GM18519 (cell line): Measurements from ENCODE around the gene ITPR3.

Experiments
- ATAC-seq: cut with Tn5 transposase; IDR thresholded peaks from one replicate; pipeline ENCODE4 v1.9.1; 2021; ENCODE audit warnings: mild to moderate bottlenecking, moderate library complexity; ENCODE audit not compliant: unreplicated experiment, low FRiP score

Gene ITPR3

DNA sequence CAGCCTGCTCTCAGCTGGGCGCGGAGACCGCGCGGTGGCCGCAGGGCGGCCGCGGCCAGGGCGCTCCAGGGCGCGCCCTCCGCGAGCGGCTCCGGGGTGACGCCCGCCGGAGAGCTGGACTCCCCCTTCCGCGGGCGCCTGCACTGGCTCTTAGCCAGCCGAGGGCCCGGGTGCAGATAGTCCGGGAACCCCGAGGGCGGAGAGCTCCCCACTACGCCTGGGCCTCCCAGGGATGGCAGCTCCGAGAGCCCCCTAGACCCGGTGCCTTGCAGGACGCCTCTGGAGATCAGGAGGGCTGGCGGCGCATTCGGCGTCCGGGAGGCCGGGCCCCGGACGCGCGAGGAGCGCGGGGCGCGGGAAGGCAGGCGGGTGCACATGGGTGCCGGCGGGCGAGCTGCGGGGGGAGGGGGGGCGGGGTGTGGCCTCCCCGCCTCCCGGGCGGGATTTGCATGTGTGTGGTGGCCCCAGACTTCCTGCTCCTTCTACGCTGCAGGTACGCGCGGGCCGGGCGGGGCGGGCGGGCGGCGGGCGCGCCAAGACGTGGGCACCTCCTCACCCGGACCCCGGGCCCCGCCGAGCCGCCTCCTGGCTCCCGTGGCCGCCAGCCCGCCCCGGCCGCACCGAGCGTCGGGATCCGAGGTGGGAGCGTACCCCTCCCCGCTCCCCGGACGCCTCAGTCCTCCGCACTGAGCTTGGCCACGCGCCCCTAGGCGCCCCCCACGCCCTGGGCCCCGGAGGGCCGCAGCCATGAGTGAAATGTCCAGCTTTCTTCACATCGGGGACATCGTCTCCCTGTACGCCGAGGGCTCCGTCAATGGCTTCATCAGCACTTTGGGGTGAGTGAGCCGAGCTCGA lies at the start of gene ITPR3:
Gene ITPR3, plus strand, starts transcription at position 467 of the 855 bp plus-strand sequence. Its CDS starts 281 bp downstream, at position 748.
- no peak for ATAC-seq

GRCh38 chr6:33571637-33572316 lies 49.3 kb upstream of the ITPR3 start:
- no peak for ATAC-seq

DNA sequence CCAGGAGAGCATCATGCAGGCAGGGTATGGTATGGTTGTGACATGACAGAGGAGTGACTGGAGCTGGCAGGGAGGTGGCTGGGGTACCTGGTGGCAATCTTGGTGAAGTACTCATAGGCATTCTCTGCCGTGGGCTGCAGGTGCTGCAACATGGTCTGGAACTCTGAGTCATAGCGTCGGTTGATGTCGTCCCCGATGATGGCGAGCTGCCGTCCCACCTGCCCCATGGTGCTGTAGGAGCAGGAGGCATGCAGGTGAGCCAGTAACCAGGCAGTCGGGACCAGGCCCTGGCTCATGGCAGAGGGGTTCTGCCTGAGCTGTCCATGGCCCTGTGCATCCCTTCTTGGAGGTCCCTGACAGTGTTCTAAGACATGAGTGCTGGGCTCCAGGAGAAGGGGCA lies 45.9 kb upstream of the ITPR3 start:
- ATAC-seq, result no peak

DNA sequence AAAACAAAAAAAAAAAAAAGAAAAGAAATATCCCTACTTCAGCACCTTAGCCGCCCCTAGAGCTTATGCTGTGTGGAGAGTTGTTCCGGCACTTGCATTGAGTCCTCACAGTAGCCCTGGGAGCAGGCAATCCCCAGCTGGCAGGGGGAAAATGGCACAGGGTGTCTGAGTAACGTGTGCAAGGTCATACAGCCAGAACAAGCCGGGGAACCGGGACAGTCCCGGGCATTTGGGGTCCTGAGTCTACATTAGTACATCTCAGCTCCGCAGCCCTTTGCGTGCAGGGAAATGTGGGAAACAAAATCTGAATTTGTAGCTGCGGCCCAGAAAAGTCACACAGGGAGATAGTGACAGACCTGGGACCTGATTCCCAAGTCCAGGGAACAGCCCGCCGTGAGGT lies 44.5 kb upstream of the ITPR3 start:
- ATAC-seq, result no peak

GRCh38 chr6:33577106-33577535 lies 44.0 kb upstream of the ITPR3 start:
- ATAC-seq, result no peak

DNA sequence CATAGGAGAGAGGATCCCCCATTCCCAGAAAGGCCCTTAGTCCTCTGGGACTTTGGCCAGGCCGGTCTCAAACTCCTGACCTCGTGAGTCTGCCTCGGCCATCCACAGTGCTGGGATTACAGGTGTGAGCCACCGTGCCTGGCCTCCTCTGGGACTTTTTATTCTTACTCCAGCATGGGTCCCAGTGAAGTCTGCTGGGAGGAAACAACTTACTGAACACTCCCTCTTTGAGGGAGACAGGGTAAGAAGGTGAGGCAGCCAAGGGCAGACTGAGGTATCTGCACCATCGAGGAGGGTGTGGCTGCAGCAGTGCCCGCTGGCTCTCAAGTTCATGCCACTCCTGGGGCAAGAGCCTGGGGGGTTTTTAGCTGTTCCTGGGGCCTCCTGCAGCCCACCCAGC lies 43.4 kb upstream of the ITPR3 start:
- ATAC-seq, result no peak

DNA sequence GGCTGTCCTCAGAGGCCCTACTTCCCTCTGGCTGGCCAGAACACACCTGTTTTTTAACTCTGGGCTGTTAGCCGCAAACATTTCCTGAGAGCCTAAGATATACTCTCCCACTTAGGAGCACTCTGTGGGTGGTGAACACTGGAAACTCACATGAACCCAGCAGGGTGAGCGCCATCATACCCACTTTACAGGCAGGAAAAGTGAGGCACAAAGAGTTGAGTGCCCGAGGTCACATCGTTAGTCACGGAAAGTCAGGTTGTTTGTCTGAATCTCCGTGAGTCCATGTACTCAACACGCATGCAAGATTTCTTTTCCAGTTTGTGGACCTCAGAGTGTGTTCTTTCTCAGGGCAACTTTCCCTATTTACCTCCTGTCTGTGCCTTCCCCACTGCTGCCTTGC lies 43.0 kb upstream of the ITPR3 start:
- ATAC-seq, result no peak

GRCh38 chr6:33578588-33579011 lies 42.5 kb upstream of the ITPR3 start:
- ATAC-seq, result no peak

DNA sequence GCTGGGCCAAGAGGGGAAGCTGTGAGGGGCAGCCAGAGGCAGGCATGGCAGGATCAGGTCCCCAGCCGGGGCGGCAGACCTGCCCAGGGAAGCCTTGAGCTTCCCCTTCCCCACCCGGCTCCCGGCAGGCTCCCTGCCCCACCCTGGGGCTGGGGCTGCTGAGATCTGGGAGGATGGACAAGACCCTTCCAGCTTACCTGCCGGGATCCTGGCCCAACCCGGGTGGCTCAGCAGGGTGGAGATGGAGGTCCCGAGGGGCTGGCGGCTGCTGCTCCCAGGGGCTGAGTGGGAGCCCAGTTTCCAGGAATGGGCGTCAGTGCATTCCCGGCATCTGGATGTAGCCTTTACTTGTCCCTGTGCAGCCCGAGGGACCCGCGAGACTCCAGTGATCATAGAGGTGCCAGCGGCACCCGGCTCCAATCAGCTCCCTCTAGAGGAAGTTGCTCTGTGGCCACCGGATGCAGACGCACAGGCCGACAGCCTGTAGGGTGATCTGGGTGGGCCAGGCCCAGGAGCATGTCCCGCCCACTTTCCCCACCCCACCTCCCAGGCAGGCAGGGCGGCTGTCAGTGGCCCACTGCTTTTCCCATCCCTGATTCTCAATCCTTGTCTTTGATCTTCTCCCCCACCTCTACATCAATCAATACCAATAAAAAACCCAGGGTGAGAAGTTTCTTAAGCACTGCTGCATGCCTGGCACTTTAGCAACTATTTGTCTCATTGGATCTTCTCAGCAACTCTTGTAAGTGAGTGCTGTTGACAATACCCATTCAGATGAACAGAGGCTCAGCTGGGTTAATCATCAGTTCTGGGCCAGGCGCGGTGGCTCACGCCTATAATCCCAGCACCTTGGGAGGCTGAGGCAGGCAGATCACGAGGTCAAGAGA lies 41.1 kb upstream of the ITPR3 start, which contains the start of gene BAK1:
Gene BAK1, minus strand, starts transcription at position 449 of the 887 bp plus-strand sequence. CDS start 2,672 bp downstream, outside the sequence.
- ATAC-seq, result no peak

DNA sequence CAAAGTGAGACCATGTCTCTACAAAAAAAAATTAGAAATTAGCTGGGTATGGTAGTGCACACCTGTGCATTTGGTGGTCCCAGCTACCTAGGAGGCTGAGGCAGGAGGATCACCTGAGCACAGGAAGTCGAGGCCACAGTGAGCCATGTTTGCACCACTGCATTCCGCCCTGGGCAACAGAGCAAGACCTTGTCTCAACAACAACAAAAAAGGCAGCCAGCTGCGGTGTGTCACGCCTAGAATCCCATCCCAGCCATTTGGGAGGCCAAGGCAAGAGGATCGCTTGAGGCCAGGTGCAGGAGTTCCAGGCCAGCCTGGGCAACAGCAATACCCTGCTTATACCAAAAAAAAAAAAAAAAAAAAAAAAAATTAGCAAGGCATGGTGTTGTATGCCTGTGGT lies 39.9 kb upstream of the ITPR3 start:
- ATAC-seq, result no peak

GRCh38 chr6:33583591-33584155 lies 37.4 kb upstream of the ITPR3 start:
- no peak for ATAC-seq

DNA sequence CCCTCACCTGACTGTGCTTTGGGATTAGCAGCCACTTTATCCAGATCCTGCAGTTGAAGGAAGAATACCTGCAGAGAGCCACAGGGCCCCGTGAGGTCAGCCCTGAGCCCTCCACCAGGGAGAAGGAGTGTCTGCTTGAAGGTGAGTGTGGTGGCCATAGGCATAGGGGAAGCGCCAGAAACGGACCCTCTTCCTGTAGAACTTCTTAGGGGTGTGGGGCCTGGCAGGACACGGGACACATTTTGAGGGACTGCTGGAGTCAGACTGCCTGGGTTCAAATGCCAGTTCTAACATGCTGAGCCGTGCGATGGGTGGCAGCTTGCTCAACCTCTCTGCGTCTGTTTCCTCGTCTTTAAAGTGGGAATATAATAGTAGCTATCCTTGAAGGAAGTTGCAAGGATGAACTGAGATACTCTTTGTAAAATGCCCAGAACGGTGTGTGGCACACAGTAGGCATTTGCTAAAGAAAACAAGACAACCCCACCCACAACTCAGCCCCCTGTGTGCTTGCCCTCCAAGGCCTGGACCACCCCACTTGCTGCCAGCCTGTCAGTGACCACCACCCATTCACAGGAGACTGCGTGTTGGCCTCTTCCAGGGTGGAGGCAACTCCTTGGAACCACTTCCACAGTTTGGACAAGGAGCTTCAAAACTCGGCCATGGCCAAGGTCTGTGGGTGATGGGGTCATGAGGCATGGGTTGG lies 36.3 kb upstream of the ITPR3 start:
- no peak for ATAC-seq

DNA sequence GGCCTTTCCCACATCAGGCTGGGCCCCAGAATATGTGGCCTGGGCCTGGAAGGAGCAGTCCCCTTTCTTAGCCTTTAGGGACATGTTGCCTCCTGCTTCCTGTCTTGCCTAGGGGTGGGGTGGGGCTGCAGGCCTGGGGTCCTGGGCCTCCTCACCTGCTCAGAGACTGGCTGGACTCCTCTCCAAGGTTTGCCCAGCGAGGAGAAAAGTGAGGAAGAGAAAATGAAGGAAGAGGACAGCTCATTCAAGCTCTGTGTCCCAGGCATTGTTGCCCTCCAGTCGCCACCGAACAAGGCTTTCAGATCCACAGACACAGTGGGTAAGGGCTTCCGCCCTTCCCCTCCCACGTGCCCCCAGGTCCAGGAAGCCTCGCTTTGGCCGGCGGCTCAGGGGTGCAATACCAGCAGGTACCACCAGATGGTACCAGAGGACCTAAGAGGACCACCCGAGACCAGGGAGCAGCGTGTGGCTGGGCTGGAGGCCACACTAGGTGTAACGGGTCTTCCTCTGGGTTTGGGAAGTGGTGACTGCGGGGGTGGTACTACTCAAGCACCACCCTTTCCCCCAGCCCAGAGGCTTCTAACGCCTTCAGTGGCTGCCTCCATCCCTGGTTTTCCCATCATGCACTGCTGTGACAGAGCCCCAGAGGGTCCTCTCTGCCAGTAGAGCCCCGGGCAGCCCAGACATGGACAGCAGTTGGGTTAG lies 35.6 kb upstream of the ITPR3 start:
- no peak for ATAC-seq

GRCh38 chr6:33586108-33586640 lies 34.9 kb upstream of the ITPR3 start:
- ATAC-seq, result no peak

GRCh38 chr6:33587529-33587928 lies 33.6 kb upstream of the ITPR3 start:
- ATAC-seq, result no peak

DNA sequence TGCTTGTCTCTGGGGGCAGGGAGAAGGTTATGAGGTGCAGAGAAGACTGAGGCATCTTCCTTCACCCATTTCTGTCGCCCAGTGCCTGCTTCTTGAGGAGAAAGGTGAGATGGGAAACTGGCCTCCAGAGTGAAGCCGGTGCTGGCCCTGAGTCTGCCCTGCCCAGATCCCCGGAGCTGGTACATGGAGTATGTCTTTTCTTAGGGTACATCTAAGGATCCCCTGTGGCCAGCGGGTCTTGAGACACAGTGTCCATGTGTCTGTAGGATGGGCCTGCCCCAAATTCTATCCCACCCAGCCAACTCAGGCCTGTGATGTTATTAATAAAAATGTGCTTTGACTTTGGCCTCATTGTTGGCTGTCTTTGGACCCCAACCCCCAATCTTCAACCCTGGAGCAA lies 32.2 kb upstream of the ITPR3 start:
- ATAC-seq, result no peak

DNA sequence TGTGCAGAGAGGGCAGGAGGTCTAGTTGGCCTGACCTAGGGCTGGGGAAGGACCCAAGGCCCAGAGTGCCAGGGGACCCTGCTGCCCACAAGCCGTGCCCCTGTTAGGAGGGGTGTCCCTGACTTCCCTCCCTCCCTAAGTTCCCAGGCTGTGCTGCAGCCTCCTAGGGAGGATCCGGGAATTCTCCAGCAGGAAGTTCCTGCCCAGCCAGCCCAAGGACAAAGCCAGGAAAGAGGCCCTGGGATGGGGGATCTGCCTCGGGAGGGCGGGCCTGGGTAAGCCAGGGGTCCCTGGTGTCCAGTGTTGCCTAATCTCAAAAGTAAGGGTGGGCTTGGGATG lies 31.8 kb upstream of the ITPR3 start:
- no peak for ATAC-seq

GRCh38 chr6:33589731-33590530 lies 31.2 kb upstream of the ITPR3 start:
- no peak for ATAC-seq
